Measurements from ENCODE around the gene EIF4E3.

DNA sequence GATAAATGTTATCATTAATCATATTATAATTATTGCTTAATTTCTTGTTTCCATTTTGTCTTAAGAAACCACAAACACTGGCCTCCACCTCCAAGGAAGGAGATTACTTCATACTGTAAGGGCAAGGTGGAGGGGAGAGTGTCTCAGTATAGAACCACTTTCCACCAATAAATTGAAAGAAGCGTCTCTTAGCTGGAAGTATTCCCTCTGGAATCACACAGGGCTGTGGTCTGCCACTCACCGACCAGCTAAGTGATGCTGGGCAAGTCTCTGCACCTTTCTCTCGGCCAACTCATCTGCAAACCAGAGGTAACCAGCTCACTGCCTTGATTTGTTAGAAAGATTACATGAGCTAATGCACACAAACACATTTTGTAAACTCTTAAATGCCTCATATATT, 63.1 kb downstream of the EIF4E3 start:
- TF ChIP-seq, protein P1, sequence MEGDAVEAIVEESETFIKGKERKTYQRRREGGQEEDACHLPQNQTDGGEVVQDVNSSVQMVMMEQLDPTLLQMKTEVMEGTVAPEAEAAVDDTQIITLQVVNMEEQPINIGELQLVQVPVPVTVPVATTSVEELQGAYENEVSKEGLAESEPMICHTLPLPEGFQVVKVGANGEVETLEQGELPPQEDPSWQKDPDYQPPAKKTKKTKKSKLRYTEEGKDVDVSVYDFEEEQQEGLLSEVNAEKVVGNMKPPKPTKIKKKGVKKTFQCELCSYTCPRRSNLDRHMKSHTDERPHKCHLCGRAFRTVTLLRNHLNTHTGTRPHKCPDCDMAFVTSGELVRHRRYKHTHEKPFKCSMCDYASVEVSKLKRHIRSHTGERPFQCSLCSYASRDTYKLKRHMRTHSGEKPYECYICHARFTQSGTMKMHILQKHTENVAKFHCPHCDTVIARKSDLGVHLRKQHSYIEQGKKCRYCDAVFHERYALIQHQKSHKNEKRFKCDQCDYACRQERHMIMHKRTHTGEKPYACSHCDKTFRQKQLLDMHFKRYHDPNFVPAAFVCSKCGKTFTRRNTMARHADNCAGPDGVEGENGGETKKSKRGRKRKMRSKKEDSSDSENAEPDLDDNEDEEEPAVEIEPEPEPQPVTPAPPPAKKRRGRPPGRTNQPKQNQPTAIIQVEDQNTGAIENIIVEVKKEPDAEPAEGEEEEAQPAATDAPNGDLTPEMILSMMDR (optimal IDR thresholded peaks at IDR 0.05 in 1 of 3, IDR thresholded peaks at IDR 0.05 in 1 of 3, conservative IDR thresholded peaks at IDR 0.05 in 1 of 3; ENCODE audit: extremely low read depth in 1 of 3, insufficient read depth in 2 of 3, low read length in 3 of 3): no peak
- no peak for TF ChIP-seq EZH2 (IDR thresholded peaks at IDR 0.05; ENCODE audit: low read length)
